GM12873 (cell line): ENCODE measurements around the gene LAMB3.

Experiments
- CTCF ChIP-seq: IDR thresholded peaks from 2 replicates; pipeline ENCODE4 v1.5.1; 2012; ENCODE audit warnings: low read depth, mild to moderate bottlenecking, moderate library complexity, low read length, control low read depth; ENCODE audit not compliant: insufficient read depth; ENCODE audit errors: missing control alignments

The LAMB3 gene

GRCh38 chr1:209642816-209643215 is 9.4 kb downstream of the LAMB3 start:
- TF ChIP-seq CTCF, result no peak

- TF ChIP-seq CTCF, result no peak
Measured at GRCh38 chr1:209641832-209642172, 10.4 kb downstream of the LAMB3 start.

GRCh38 chr1:209635850-209636249 is 16.4 kb downstream of the LAMB3 start:
- no peak for TF ChIP-seq CTCF

GRCh38 chr1:209634005-209634737 is 18.1 kb downstream of the LAMB3 start:
- TF ChIP-seq CTCF, result no peak

GRCh38 chr1:209633335-209633997 is 18.8 kb downstream of the LAMB3 start:
- no peak for TF ChIP-seq CTCF

GRCh38 chr1:209630383-209631225 is 21.6 kb downstream of the LAMB3 start:
- no peak for TF ChIP-seq CTCF
